Stomach (tissue), 4 donors: ENCODE measurements around the gene BRMS1.

Experiments
- EP300 ChIP-seq: sonication (generic); formaldehyde crosslinking; IDR thresholded peaks from one replicate; pipeline ENCODE4 v1.6.1; 2017; ENCODE audit warnings: antibody characterized with exemption
- POLR2A ChIP-seq, 4 donors: fragments of 450-650 bp; IDR thresholded peaks; one replicate each; pipeline ENCODE4 v1.6.1; 2016; ENCODE audit warnings: antibody characterized with exemption in 4 of 4, control low read depth in 2 of 4, mild to moderate bottlenecking in 1 of 4, moderate library complexity in 1 of 4
- POLR2AphosphoS5 ChIP-seq, 3 donors: sonication (generic); formaldehyde crosslinking; IDR thresholded peaks; one replicate each; pipeline ENCODE4 v1.6.1; 2016; ENCODE audit warnings: antibody characterized with exemption in 3 of 3
- TF ChIP-seq, protein P1 (sequence below), 7 experiments: fragments of 450-650 bp in 4 of 7; fragments of 200-600 bp in 3 of 7; sonication (generic) in 3 of 7; IDR thresholded peaks; one replicate each; pipeline ENCODE4 v1.5.1; 2016 to 2019; ENCODE audit warnings: antibody characterized with exemption in 7 of 7, control low read depth in 2 of 7, mild to moderate bottlenecking in 1 of 7

DNA sequence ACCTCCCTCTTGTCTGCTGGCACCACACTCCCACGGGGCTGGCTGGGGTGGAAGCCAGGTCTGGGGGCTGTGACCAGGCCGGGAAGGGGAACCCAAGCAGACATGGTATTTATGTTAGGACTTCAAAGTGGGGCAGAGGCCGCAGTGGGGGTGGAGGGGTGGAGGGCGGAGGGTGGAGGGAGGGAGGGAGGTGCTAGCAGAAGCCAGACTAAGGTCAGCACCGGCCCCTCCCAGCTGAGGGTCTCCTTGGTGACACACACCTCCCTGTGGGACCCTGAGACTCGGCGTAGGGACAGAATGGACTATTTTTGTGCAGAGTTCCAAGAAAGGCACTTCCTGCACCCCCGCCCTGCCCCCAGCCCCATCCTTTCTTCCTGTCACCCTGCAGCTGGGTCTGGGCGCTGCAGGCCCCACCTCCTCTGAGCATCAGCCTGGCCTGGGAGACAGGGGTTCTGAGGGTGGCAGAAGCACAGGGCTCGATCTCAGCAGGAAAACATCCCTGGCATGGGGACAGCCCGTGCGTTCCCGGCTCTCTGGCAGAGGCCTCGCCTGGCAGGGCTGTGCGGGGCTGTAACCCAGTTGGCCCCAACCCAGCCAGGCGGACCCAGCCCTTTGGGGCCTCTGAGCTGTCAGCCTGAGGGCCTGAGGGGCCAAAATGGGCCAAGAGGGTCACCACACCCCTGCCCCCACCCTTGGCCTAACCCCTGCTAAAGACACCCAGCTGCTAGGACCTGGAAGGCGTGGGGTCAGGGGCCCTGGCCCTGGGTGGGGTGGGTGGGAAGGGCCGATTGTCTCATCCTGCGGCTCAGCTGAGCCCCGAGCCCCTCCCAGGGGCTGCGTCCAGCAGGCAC is 18.4 kb downstream of the BRMS1 start:
- TF ChIP-seq POLR2A (IDR thresholded peaks at IDR 0.05): no peak
- TF ChIP-seq, protein P1, sequence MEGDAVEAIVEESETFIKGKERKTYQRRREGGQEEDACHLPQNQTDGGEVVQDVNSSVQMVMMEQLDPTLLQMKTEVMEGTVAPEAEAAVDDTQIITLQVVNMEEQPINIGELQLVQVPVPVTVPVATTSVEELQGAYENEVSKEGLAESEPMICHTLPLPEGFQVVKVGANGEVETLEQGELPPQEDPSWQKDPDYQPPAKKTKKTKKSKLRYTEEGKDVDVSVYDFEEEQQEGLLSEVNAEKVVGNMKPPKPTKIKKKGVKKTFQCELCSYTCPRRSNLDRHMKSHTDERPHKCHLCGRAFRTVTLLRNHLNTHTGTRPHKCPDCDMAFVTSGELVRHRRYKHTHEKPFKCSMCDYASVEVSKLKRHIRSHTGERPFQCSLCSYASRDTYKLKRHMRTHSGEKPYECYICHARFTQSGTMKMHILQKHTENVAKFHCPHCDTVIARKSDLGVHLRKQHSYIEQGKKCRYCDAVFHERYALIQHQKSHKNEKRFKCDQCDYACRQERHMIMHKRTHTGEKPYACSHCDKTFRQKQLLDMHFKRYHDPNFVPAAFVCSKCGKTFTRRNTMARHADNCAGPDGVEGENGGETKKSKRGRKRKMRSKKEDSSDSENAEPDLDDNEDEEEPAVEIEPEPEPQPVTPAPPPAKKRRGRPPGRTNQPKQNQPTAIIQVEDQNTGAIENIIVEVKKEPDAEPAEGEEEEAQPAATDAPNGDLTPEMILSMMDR (IDR thresholded peaks at IDR 0.05): no peak
- no peak for TF ChIP-seq EP300
- no peak for TF ChIP-seq POLR2AphosphoS5 (IDR thresholded peaks at IDR 0.05)
